OCI-LY1 (cell line): ENCODE results near the gene SLC25A1.

Experiments
- EZH2 ChIP-seq: fragments of 200-600 bp; sonication (generic), shearing (Covaris generic); IDR thresholded peaks from 2 replicates; pipeline ENCODE4 v1.8.0; 2017; ENCODE audit warnings: borderline replicate concordance, mixed run types, mild to moderate bottlenecking, antibody characterized with exemption, low read length, moderate library complexity, mixed read lengths
- TF ChIP-seq, protein P1 (sequence below): fragments of 200-600 bp; sonication (generic), shearing (Covaris generic); IDR thresholded peaks from 2 replicates; pipeline ENCODE4 v1.5.1; 2017; ENCODE audit warnings: mild to moderate bottlenecking, antibody characterized with exemption, low read length, moderate library complexity, mixed read lengths

DNA sequence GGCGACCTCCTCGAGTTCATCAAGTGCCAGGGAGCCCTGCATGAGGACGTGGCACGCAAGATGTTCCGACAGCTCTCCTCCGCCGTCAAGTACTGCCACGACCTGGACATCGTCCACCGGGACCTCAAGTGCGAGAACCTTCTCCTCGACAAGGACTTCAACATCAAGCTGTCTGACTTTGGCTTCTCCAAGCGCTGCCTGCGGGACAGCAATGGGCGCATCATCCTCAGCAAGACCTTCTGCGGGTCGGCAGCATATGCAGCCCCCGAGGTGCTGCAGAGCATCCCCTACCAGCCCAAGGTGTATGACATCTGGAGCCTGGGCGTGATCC, 46.9 kb downstream of the SLC25A1 start:
- TF ChIP-seq, protein P1, sequence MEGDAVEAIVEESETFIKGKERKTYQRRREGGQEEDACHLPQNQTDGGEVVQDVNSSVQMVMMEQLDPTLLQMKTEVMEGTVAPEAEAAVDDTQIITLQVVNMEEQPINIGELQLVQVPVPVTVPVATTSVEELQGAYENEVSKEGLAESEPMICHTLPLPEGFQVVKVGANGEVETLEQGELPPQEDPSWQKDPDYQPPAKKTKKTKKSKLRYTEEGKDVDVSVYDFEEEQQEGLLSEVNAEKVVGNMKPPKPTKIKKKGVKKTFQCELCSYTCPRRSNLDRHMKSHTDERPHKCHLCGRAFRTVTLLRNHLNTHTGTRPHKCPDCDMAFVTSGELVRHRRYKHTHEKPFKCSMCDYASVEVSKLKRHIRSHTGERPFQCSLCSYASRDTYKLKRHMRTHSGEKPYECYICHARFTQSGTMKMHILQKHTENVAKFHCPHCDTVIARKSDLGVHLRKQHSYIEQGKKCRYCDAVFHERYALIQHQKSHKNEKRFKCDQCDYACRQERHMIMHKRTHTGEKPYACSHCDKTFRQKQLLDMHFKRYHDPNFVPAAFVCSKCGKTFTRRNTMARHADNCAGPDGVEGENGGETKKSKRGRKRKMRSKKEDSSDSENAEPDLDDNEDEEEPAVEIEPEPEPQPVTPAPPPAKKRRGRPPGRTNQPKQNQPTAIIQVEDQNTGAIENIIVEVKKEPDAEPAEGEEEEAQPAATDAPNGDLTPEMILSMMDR: no peak
- no peak for TF ChIP-seq EZH2
